K562 (cell line): ENCODE results near the gene OXT. TPM values are rescaled to one million over a fixed set of nuclear protein-coding genes. Genes with fewer than 3 reads are reported as not detected.
A peak's percentile ranks its signal among the peaks of the same experiment; 100 is the strongest.

Experiments used
- ATAC-seq: fragments of 200-7000 bp; cut with Tn5 transposase; 3 replicates; pipeline ENCODE4 v1.9.1; 2020; ENCODE audit warnings: moderate library complexity
- BruUV-seq: library from RNA; stranded (reverse); fragments of 400-500 nt; replicated peaks from 2 replicates; lab custom pipeline; 2021; lab: Mats Ljungman, UMichigan
- CTCF ChIA-PET: fragments of 300-600 bp; formaldehyde crosslinking; extraction: SDS; loops from one replicate; lab custom pipeline; 2021; ENCODE audit warnings: low intra/inter-chr PET ratio; lab: Yijun Ruan, JAX
- POLR2A ChIA-PET: fragments of 300-600, 350-650 bp; sonication (Branson Sonifier 250); formaldehyde crosslinking; extraction: SDS; loops from one replicate; lab custom pipeline; 2021; ENCODE audit warnings: antibody characterized with exemption, inconsistent platforms; lab: Yijun Ruan, JAX
- DNase-seq, 4 experiments: peaks; one replicate each; pipeline versions ENCODE4 v3.0.0 to v3.0.0-alpha.2; 2011 to 2018; ENCODE audit warnings: low spot score in 3 of 4, mixed read lengths in 3 of 4; ENCODE audit errors: extremely low read depth in 1 of 4
- FAIRE-seq: peaks from 2 replicates; lab custom pipeline; 2011; peaks lifted over from hg19 to GRCh38; lab: Jason Lieb, UNC
- H2AFZ ChIP-seq: 2 replicates; pipeline ENCODE4 v1.6.0; 2011; ENCODE audit warnings: low read depth, low read length, control low read depth, inconsistent platforms
- H3K27ac ChIP-seq: fragments of 200-600 bp; 3 replicates; pipeline ENCODE4 v1.8.0; 2011; ENCODE audit warnings: low read depth, mild to moderate bottlenecking, control low read depth, inconsistent platforms, low read length, moderate library complexity, mixed read lengths; ENCODE audit errors: extremely low read depth
- H3K27me3 ChIP-seq, 2 experiments: fragments of 300-600 bp in 1 of 2; 2 replicates in 1 of 2; 3 replicates in 1 of 2; pipeline versions ENCODE4 v1.6.0 to v1.8.0; 2011; ENCODE audit warnings: inconsistent platforms in 2 of 2, low read length in 2 of 2, mild to moderate bottlenecking in 1 of 2, mixed read lengths in 1 of 2, moderate library complexity in 1 of 2; ENCODE audit not compliant: control insufficient read depth in 2 of 2, insufficient read depth in 2 of 2
- H3K36me3 ChIP-seq: fragments of 300-600 bp; 3 replicates; pipeline ENCODE4 v1.8.0; 2011; ENCODE audit warnings: mild to moderate bottlenecking, low read length, inconsistent platforms; ENCODE audit not compliant: control insufficient read depth, insufficient read depth
- H3K4me1 ChIP-seq, 2 experiments: fragments of 200-600 bp in 1 of 2; replicated peaks in 1 of 2; 2 replicates in 1 of 2; 3 replicates in 1 of 2; pipeline versions ENCODE4 v1.5.1 to v1.8.0; 2011; ENCODE audit warnings: inconsistent platforms in 2 of 2, low read length in 2 of 2, mild to moderate bottlenecking in 1 of 2, mixed read lengths in 1 of 2, moderate library complexity in 1 of 2; ENCODE audit not compliant: control insufficient read depth in 2 of 2, insufficient read depth in 2 of 2
- H3K4me2 ChIP-seq: 2 replicates; pipeline ENCODE4 v1.6.1; 2011; ENCODE audit warnings: low read length, control low read depth, inconsistent platforms, mixed read lengths; ENCODE audit not compliant: insufficient read depth
- H3K4me3 ChIP-seq: fragments of 200-600 bp; sonication (generic), shearing (Covaris generic); 2 replicates; pipeline ENCODE4 v1.5.1; 2016; ENCODE audit warnings: control low read depth, inconsistent platforms
- H3K79me2 ChIP-seq: fragments of 200-600 bp; 3 replicates; pipeline ENCODE4 v1.8.0; 2011; ENCODE audit warnings: low read length, inconsistent platforms; ENCODE audit not compliant: control insufficient read depth, insufficient read depth
- H3K9ac ChIP-seq, 2 experiments: 2 replicates each; pipeline versions ENCODE4 v1.6.0 to v1.6.1; 2011; ENCODE audit warnings: low read depth in 2 of 2, low read length in 2 of 2, control low read depth in 1 of 2, inconsistent platforms in 1 of 2, mild to moderate bottlenecking in 1 of 2, mixed read lengths in 1 of 2; ENCODE audit not compliant: insufficient read depth in 1 of 2
- H3K9me1 ChIP-seq: one replicate; pipeline ENCODE4 v1.6.0; 2011; ENCODE audit warnings: inconsistent platforms, mild to moderate bottlenecking, low read length, moderate library complexity; ENCODE audit not compliant: control insufficient read depth, insufficient read depth
- H3K9me3 ChIP-seq: replicated peaks from 2 replicates; pipeline ENCODE4 v1.5.1; 2011; ENCODE audit warnings: low read depth, low read length, inconsistent platforms; ENCODE audit not compliant: control insufficient read depth, insufficient read depth
- H4K20me1 ChIP-seq: replicated peaks from 2 replicates; pipeline ENCODE4 v1.6.1; 2011; ENCODE audit warnings: low read length, inconsistent platforms, mixed read lengths; ENCODE audit not compliant: control insufficient read depth, insufficient read depth
- E2F1 ChIP-seq: sonication (generic); formaldehyde crosslinking; IDR thresholded peaks from 2 replicates; pipeline ENCODE4 v1.8.1; 2023; ENCODE audit warnings: mild to moderate bottlenecking, missing genetic modification reagents, moderate library complexity
- FOSL1 ChIP-seq: fragments of 200-800 bp; sonication (Bioruptor generic); conservative IDR thresholded peaks from 2 replicates; pipeline ENCODE4 v1.6.1; 2016; ENCODE audit warnings: missing genetic modification characterization, missing compliant biosample characterization
- JUN ChIP-seq, 2 experiments: sonication (generic) in 1 of 2; formaldehyde crosslinking in 1 of 2; IDR thresholded peaks; 2 replicates each; pipeline versions ENCODE4 v1.6.1 to v1.8.0; 2012 to 2022; ENCODE audit warnings: borderline replicate concordance in 2 of 2, mild to moderate bottlenecking in 2 of 2, improper control_type of control experiment in 1 of 2, low read depth in 1 of 2, low read length in 1 of 2, missing genetic modification reagents in 1 of 2
- MYNN ChIP-seq, 2 experiments: sonication (generic); formaldehyde crosslinking in 1 of 2; IDR thresholded peaks; 2 replicates each; pipeline versions ENCODE4 v1.5.0 to v1.6.1; 2016 to 2020; ENCODE audit warnings: antibody characterized with exemption in 1 of 2, missing genetic modification reagents in 1 of 2
- OTX1 ChIP-seq: fragments of 450-650 bp; formaldehyde crosslinking; IDR thresholded peaks from 2 replicates; pipeline ENCODE4 v1.4.0; 2022; ENCODE audit warnings: mild to moderate bottlenecking
- TAF9B ChIP-seq: fragments of 450-650 bp; IDR thresholded peaks from 2 replicates; pipeline ENCODE4 v1.6.1; 2018; ENCODE audit warnings: mild to moderate bottlenecking; ENCODE audit not compliant: partially characterized antibody
- ZNF408 ChIP-seq: fragments of 250-450 bp; sonication (Bioruptor Pico); IDR thresholded peaks from 2 replicates; pipeline ENCODE4 v1.4.0; 2020; ENCODE audit warnings: low read depth, mild to moderate bottlenecking, moderate library complexity
- ZNF444 ChIP-seq: fragments of 250-450 bp; sonication (Bioruptor Pico); IDR thresholded peaks from 2 replicates; pipeline ENCODE4 v1.4.0; 2020; ENCODE audit warnings: mild to moderate bottlenecking, moderate library complexity
- WGBS: fragments of 100-300 bp; shearing (Covaris generic); methylation state at CpG from one replicate; pipeline ENCODE4 v1.1.6; 2016; ENCODE audit warnings: low coverage, mixed read lengths; ENCODE audit not compliant: insufficient coverage; ENCODE audit errors: missing lambda C conversion rate; 5-methylcytosine and 5-hydroxymethylcytosine counted together
- in situ Hi-C: fragments of 300-500 bp; cut with MboI; formaldehyde crosslinking; loops from 4 replicates; pipeline ENCODE4 v1.15.0; 2018; ENCODE audit warnings: inconsistent platforms, mixed read lengths
- intact Hi-C: fragments of 100-400 bp; cut with micrococcal nuclease; formaldehyde crosslinking; loops from 2 replicates; pipeline ENCODE4 v1.14.2; 2022
- polyA plus RNA-seq, 8 experiments: library from polyadenylated mRNA; depleted of rRNA in 4 of 8; stranded (reverse) in 5 of 8; unstranded in 3 of 8; fragments of >200 nt; fragmentation: Nextera tagmentation in 2 of 8; fragmentation: Illumina TruSeq in 1 of 8; extraction: Ambion mirVana in 2 of 8; extraction: Trizol in 1 of 8; gene quantifications; 2 replicates each; pipeline versions ENCODE4 v1.2.1 to v1.2.3, GENCODE V29; 2011 to 2014; ENCODE audit warnings: inconsistent platforms in 1 of 8, missing spikeins in 1 of 8
- total RNA-seq, 7 experiments: library from RNA; depleted of rRNA in 6 of 7; stranded (reverse); fragments of >200 nt in 6 of 7; fragmentation: Illumina TruSeq in 2 of 7; extraction: Trizol in 2 of 7; gene quantifications; 2 replicates each; pipeline versions ENCODE4 v1.2.1 to v1.2.3, GENCODE V29; 2011 to 2021; ENCODE audit warnings: low replicate concordance in 1 of 7

Gene OXT
- total and polyA plus RNA-seq, 9 of the 15 experiments (the other 6 are each of a cell fraction or from before 2014, with no cell fraction given) = not detected

GRCh38 chr20:3071266-3071609 lies 182 bp upstream of the OXT start:
- in situ Hi-C loops (no loop called here), intact Hi-C loops (no loop called here)
- FAIRE-seq = no peak
- peak in 1 of 4 experiments; percentile 1 for DNase-seq
- Histone ChIP-seq H3K36me3 (no peaks in the 10 kb centered on the region), H3K4me1 (peaks cover 4 to 18% of the 10 kb centered on the region in 2 experiments; a peak in 4 of 5 replicates), H3K79me2 (no peaks in the 10 kb centered on the region), H3K4me2 (no peak overlapping the region), H3K9ac (no peak overlapping the region), H3K27ac (no peak overlapping the region), H2AFZ (no peak overlapping the region), H4K20me1 (no peaks in the 10 kb centered on the region), H3K4me3 (no peak overlapping the region), H3K9me3 (no peaks in the 10 kb centered on the region), H3K27me3 (no peaks in the 10 kb centered on the region), H3K9me1 (no peaks in the 10 kb centered on the region)
- TF ChIP-seq OTX1 (CRISPR knock-in tag) (no peak), MYNN (IDR thresholded peaks at IDR 0.05) (no peak), MYNN (CRISPR knock-in tag; IDR thresholded peaks at IDR 0.05) (no peak), E2F1 (CRISPR knock-in tag) (no peak), FOSL1 (tag) (no peak), ZNF444 (CRISPR knock-in tag) (no peak), ZNF408 (CRISPR knock-in tag) (no peak), JUN (IDR thresholded peaks at IDR 0.05; ENCODE audit: borderline replicate concordance, low read depth, low read length) (no peak), JUN (CRISPR knock-in tag; IDR thresholded peaks at IDR 0.05; ENCODE audit: borderline replicate concordance) (no peak), TAF9B (no peak)
- no peak for ATAC-seq
- no TSS peak for BruUV-seq
- 14% methylated on average over 2 of the region's 16 CpGs for WGBS
- ChIA-PET POLR2A (no interaction called here), CTCF (no interaction called here)
